Tibial nerve (tissue), 4 donors: ENCODE data around the gene ZNF556.

Experiments used
- EP300 ChIP-seq, 2 donors: sonication (generic); formaldehyde crosslinking; IDR thresholded peaks; one replicate each; pipeline ENCODE4 v1.6.1; 2017; ENCODE audit warnings: antibody characterized with exemption in 2 of 2, mild to moderate bottlenecking in 1 of 2
- POLR2A ChIP-seq, 2 donors: fragments of 450-650 bp; IDR thresholded peaks; one replicate each; pipeline ENCODE4 v1.6.1; 2017; ENCODE audit warnings: antibody characterized with exemption in 2 of 2, mild to moderate bottlenecking in 2 of 2, moderate library complexity in 2 of 2
- TF ChIP-seq, protein P1 (sequence below), 5 experiments: fragments of 200-600 bp in 3 of 5; fragments of 450-650 bp in 2 of 5; sonication (generic) in 3 of 5; IDR thresholded peaks; one replicate each; pipeline ENCODE4 v1.5.1; 2016 to 2019; ENCODE audit warnings: antibody characterized with exemption in 5 of 5, mild to moderate bottlenecking in 3 of 5, moderate library complexity in 2 of 5

DNA sequence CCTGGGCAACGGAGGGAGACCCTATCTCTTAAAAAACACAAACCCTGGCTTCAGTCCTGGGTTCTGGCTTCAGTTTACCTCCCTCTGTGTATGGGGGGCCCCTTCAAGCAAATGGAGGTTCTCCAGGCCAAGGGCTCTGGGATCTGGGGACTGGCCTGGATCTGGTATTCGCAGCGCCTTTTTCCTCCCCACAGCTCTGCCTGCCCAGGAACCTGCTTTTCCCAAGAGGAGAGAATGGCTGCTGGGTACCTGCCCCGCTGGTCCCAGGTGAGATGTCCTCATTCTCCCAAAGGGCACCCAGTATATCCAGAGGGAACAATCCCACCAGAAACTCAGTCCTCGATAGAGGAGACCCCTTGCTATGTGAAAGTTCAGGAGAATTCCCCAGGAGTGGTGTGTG lies 44.3 kb upstream of the ZNF556 start:
- no peak for TF ChIP-seq EP300 (IDR thresholded peaks at IDR 0.05)
- TF ChIP-seq, protein P1, sequence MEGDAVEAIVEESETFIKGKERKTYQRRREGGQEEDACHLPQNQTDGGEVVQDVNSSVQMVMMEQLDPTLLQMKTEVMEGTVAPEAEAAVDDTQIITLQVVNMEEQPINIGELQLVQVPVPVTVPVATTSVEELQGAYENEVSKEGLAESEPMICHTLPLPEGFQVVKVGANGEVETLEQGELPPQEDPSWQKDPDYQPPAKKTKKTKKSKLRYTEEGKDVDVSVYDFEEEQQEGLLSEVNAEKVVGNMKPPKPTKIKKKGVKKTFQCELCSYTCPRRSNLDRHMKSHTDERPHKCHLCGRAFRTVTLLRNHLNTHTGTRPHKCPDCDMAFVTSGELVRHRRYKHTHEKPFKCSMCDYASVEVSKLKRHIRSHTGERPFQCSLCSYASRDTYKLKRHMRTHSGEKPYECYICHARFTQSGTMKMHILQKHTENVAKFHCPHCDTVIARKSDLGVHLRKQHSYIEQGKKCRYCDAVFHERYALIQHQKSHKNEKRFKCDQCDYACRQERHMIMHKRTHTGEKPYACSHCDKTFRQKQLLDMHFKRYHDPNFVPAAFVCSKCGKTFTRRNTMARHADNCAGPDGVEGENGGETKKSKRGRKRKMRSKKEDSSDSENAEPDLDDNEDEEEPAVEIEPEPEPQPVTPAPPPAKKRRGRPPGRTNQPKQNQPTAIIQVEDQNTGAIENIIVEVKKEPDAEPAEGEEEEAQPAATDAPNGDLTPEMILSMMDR (IDR thresholded peaks at IDR 0.05): no peak
- TF ChIP-seq POLR2A (IDR thresholded peaks at IDR 0.05): no peak
